ENCODE data around the gene BBS12.

Gene BBS12

DNA sequence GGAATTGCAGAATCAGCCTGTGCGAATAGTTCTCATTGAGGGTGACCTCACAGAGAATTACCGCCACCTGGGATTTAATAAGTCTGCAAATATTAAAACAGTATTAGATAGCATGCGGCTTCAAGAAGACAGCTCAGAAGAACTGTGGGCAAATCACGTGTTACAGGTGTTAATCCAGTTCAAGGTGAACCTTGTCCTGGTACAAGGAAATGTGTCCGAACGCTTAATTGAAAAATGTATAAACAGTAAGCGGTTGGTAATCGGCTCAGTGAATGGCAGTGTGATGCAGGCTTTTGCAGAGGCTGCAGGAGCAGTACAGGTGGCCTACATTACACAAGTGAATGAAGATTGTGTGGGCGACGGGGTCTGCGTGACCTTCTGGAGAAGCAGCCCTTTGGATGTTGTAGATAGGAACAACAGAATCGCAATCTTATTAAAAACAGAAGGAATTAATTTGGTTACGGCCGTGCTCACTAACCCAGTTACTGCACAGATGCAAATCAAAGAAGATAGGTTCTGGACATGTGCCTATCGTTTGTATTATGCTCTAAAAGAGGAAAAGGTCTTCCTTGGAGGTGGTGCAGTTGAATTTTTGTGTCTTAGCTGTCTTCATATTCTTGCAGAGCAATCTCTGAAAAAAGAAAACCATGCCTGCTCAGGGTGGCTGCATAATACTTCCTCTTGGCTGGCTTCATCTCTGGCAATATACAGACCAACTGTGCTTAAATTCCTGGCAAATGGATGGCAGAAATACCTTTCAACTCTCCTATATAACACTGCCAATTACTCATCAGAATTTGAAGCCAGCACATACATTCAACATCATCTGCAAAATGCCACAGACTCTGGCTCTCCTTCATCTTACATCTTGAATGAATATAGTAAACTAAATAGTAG is 10.7 kb downstream of the BBS12 start:
- Mint-ChIP-seq H3K36me3 (ENCODE audit: low read depth) (peaks cover 19% of the 10 kb centered on the region), H3K9me3 (peaks cover 4% of the 10 kb centered on the region), H3K4me1 (ENCODE audit: low read depth) (peaks cover 9% of the 10 kb centered on the region), H3K4me3 (no peak overlapping the region), H3K27ac (no peak overlapping the region), H3K27me3 (no peaks in the 10 kb centered on the region)

DNA sequence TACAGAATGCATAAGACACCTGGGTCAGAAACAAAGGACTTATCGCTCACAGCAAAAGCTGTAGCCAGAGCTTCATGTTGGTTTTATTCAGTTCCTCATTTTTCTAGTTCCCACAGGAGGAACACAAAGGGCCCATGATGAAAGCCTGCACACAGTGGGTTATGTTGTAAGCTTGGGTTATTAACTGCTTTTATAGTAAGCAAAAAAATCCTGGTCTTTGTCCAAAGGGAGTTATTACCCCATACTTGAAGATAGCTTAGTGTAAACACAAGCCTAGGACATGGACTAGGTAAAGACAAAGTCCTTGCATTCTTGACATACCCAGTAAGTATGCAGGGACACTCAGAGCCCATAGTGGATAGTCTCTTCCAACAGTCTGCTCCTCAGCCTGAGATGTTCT is 11.7 kb downstream of the BBS12 start:
- H3K4me3 Mint-ChIP-seq: no peak overlapping the region
- H3K4me1 Mint-ChIP-seq (ENCODE audit: low read depth): peaks cover 9% of the 10 kb centered on the region
- no peaks in the 10 kb centered on the region for H3K27me3 Mint-ChIP-seq
- no peak overlapping the region for H3K27ac Mint-ChIP-seq
- H3K36me3 Mint-ChIP-seq (ENCODE audit: low read depth): peaks cover 19% of the 10 kb centered on the region
- peaks cover 4% of the 10 kb centered on the region for H3K9me3 Mint-ChIP-seq

DNA sequence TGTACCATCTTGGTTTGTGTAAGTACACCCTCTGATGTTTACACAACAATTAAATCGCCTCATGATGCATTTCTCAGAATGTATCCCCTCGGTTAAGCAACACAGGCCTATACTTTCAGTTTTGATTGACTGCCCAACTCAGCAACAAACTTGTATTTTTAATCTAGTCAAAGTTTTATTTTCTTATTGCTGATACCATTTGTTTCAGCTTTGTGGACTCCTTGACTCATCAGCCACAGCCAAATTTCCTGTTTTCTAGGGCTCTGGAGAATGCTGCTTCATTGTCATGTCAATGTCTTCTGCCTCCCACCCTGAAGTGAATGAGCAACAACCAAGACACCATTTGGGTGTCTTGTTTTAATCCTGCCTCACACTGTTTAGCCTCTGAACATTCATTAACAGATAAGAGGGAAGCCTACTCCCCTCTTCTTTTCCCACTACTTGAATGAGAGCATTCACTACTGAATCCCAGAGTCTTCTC is 14.0 kb downstream of the BBS12 start:
- H3K4me3 Mint-ChIP-seq: no peak overlapping the region
- peaks cover 20% of the 10 kb centered on the region for H3K27me3 Mint-ChIP-seq
- H3K4me1 Mint-ChIP-seq (ENCODE audit: low read depth): peaks cover 9% of the 10 kb centered on the region
- H3K36me3 Mint-ChIP-seq (ENCODE audit: low read depth): peaks cover 17% of the 10 kb centered on the region
- H3K9me3 Mint-ChIP-seq: peaks cover 4% of the 10 kb centered on the region
- no peak overlapping the region for H3K27ac Mint-ChIP-seq

DNA sequence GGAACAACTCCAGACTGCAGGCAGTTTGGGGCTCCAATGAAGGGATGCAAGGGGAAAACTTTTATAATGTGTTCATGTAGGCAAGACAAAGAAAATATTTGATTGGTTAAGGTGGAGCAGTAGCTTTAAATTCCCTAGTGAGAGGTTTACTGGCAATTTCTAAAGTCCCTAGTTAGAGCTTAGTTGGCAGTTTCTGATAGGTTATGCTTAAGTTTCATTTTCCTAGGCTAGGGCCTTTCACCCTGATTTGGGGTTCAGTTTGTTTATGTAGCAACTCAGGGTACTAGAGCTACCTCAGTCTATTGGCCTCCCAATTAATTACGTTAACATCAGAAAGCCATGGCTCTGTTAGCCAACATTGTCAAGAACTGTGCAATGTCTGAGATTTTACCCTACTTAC is 14.6 kb downstream of the BBS12 start:
- H3K36me3 Mint-ChIP-seq (ENCODE audit: low read depth): peaks cover 15% of the 10 kb centered on the region
- no peak overlapping the region for H3K27ac Mint-ChIP-seq
- peaks cover 4% of the 10 kb centered on the region for H3K9me3 Mint-ChIP-seq
- H3K4me3 Mint-ChIP-seq: no peak overlapping the region
- peaks cover 9% of the 10 kb centered on the region for H3K4me1 Mint-ChIP-seq (ENCODE audit: low read depth)
- H3K27me3 Mint-ChIP-seq: peaks cover 26% of the 10 kb centered on the region

DNA sequence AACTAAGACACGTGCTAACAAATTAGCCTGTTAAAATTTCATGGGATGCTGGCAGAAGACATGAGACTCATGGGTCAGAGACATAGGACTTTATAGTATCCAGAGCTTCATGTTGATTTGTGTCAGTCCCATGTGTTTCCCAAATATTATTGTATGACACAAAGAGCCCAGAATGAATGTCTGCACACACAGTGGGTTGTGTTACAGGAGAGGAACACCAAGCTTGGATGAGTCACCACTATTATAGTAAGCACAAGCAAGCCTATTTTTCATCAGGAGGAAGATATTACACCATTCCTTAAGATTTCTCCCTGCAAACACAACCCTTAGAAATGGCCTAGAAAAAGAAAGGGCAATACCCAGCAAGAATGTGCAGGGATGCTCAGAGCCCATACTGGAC is 15.4 kb downstream of the BBS12 start:
- Mint-ChIP-seq H3K36me3 (ENCODE audit: low read depth) (peaks cover 7% of the 10 kb centered on the region), H3K9me3 (peaks cover 4% of the 10 kb centered on the region), H3K27me3 (peaks cover 28% of the 10 kb centered on the region), H3K4me3 (no peak overlapping the region), H3K27ac (no peak overlapping the region), H3K4me1 (ENCODE audit: low read depth) (peaks cover 9% of the 10 kb centered on the region)

- Mint-ChIP-seq H3K4me1 (ENCODE audit: low read depth) (peaks cover 9% of the 10 kb centered on the region), H3K27ac (no peak overlapping the region), H3K4me3 (no peak overlapping the region), H3K36me3 (ENCODE audit: low read depth) (no peaks in the 10 kb centered on the region), H3K27me3 (peaks cover 36% of the 10 kb centered on the region), H3K9me3 (peaks cover 4% of the 10 kb centered on the region)
Measured at GRCh38 chr4:122749704-122750454, 17.4 kb downstream of the BBS12 start.

DNA sequence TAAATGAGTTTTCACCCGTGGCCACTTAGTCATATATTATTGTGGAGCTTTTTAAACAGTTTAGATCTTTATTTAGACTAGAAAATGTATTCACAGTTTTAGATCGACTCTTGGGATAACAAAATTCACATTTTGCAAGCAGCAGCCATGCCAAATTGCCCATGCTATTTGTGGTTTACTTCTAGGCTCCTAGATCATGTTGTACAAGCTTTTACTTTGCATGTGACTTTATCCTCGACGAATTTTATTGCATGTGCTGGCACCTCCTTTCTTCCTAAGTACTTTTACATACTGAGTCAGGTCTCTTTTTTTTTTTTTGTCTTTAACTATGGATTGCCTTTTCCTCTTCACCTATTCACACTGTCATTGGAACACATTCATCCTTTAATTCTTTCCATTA is 23.2 kb downstream of the BBS12 start:
- Mint-ChIP-seq H3K27ac (no peak overlapping the region), H3K4me3 (no peak overlapping the region), H3K9me3 (no peaks in the 10 kb centered on the region), H3K27me3 (peaks cover 41% of the 10 kb centered on the region), H3K4me1 (ENCODE audit: low read depth) (peaks cover 3% of the 10 kb centered on the region), H3K36me3 (ENCODE audit: low read depth) (no peaks in the 10 kb centered on the region)

- H3K9me3 Mint-ChIP-seq: no peaks in the 10 kb centered on the region
- H3K27ac Mint-ChIP-seq: no peak overlapping the region
- H3K36me3 Mint-ChIP-seq (ENCODE audit: low read depth): no peaks in the 10 kb centered on the region
- H3K4me1 Mint-ChIP-seq (ENCODE audit: low read depth): peaks cover 14% of the 10 kb centered on the region
- H3K4me3 Mint-ChIP-seq: no peak overlapping the region
- H3K27me3 Mint-ChIP-seq: peaks cover 25% of the 10 kb centered on the region
Measured at GRCh38 chr4:122758033-122758432, 25.5 kb downstream of the BBS12 start.

DNA sequence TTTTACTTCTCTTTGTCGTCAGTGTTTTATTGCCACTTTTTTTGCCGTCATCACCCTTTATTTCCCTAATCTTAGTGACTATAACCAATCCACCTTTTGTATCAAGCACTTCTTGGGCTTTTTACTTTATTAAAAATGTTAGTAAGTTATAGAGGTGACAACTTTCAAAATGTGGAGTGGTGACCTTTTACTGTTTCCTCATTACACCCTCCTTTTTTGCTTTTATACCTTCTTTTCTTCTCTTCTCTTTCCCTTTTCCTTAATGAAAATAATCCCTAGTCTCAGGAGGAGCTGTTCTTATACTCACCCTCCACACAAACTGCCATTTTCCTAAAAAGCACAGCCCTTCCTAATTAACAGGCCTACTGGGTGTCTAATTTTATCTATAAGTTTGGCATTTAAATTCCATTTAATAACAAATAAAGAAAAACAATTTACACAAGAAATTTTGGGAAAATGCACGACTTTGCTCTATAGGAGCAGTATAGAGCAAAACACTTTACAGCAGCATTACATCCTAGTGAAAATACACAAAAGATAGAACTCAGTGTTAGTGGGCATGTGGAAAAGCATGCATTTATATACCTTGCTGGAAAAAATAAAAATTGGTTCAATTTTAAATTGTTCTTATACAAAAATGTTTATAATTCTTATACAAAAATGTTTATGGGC is 27.3 kb downstream of the BBS12 start:
- no peaks in the 10 kb centered on the region for H3K9me3 Mint-ChIP-seq
- H3K36me3 Mint-ChIP-seq (ENCODE audit: low read depth): no peaks in the 10 kb centered on the region
- peak overlapping the region; percentile 12 for H3K27ac Mint-ChIP-seq
- H3K4me3 Mint-ChIP-seq: no peak overlapping the region
- peaks cover 18% of the 10 kb centered on the region for H3K27me3 Mint-ChIP-seq
- peaks cover 29% of the 10 kb centered on the region for H3K4me1 Mint-ChIP-seq (ENCODE audit: low read depth)

GRCh38 chr4:122762520-122762919 is 30.0 kb downstream of the BBS12 start:
- Mint-ChIP-seq H3K27me3 (peaks cover 5% of the 10 kb centered on the region), H3K4me3 (no peak overlapping the region), H3K4me1 (ENCODE audit: low read depth) (peaks cover 33% of the 10 kb centered on the region), H3K27ac (no peak overlapping the region), H3K36me3 (ENCODE audit: low read depth) (no peaks in the 10 kb centered on the region), H3K9me3 (no peaks in the 10 kb centered on the region)

DNA sequence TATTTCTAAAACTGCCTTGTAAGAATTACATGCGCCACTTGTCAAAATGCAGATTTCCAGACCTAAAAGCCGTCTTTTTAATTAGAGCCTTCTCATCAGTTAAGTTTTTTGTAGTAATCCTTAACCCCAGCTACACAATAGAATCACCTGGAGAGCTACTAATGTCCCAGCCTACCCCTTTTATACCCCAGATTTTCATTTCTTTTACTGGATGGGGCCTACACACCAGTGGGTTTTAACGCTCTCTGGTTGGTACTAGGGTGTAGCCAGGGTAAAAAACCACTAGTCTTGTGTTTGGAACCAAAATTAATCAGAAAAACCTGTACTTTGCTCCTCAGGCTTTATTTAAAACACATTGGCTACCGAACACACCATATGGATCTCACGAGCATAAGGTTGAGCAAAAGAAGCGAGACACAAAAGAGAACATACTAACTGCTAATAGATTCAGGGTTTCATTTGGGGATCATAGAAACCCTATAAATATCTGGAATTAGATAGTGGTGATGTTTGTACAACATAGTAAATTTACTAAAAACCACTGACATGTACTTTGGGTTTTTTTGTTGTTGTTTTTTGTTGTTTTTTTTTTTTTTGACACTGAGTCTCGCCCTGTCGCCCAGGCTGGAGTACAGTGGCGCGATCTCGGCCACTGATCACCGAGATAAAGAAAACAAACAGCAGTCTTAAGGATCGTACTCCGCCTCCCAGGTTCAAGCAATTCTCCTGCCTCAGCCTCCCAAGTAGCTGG is 30.6 kb downstream of the BBS12 start:
- H3K4me3 Mint-ChIP-seq: no peak overlapping the region

GRCh38 chr4:122764071-122764820 is 31.7 kb downstream of the BBS12 start:
- H3K27me3 Mint-ChIP-seq: peaks cover 4% of the 10 kb centered on the region
- no peaks in the 10 kb centered on the region for H3K9me3 Mint-ChIP-seq
- H3K4me3 Mint-ChIP-seq: no peak overlapping the region
- H3K4me1 Mint-ChIP-seq (ENCODE audit: low read depth): peaks cover 30% of the 10 kb centered on the region
- no peaks in the 10 kb centered on the region for H3K36me3 Mint-ChIP-seq (ENCODE audit: low read depth)
- peak overlapping the region; percentile 27 for H3K27ac Mint-ChIP-seq

More for the DNA sequence above, 30.6 kb downstream of the BBS12 start:
- H3K27me3 Mint-ChIP-seq: no peaks in the 10 kb centered on the region
- H3K27ac Mint-ChIP-seq: peak overlapping the region; percentile 67
- H3K4me1 Mint-ChIP-seq (ENCODE audit: low read depth): peaks cover 31% of the 10 kb centered on the region
- no peaks in the 10 kb centered on the region for H3K9me3 Mint-ChIP-seq
- H3K36me3 Mint-ChIP-seq (ENCODE audit: low read depth): no peaks in the 10 kb centered on the region

- Mint-ChIP-seq H3K9me3 (no peaks in the 10 kb centered on the region), H3K4me1 (ENCODE audit: low read depth) (peaks cover 30% of the 10 kb centered on the region), H3K36me3 (ENCODE audit: low read depth) (no peaks in the 10 kb centered on the region), H3K4me3 (no peak overlapping the region), H3K27ac (peak overlapping the region; percentile 27), H3K27me3 (peaks cover 4% of the 10 kb centered on the region)
Measured at GRCh38 chr4:122764821-122765215, 32.3 kb downstream of the BBS12 start.

Measured in stimulated activated naive CD8-positive, alpha-beta T cell treated with anti-CD3 and anti-CD28 coated beads, Interleukin-15, Interleukin-2, amounts not matched to agents 100 ng/mL and 50 ng/mL, for 24 hours (primary cell).